GM19328 (cell line): ENCODE data around the gene PFKFB3.
"Not testable (repeated sequence)": the region's sequence is repeated elsewhere in the genome, so short reads cannot be mapped to it uniquely, and the experiment has no call there.

ENCODE experiments used
- ATAC-seq: cut with Tn5 transposase; IDR thresholded peaks from one replicate; pipeline ENCODE4 v1.9.1; 2021; ENCODE audit warnings: mild to moderate bottlenecking, moderate library complexity; ENCODE audit not compliant: unreplicated experiment

Gene PFKFB3

DNA sequence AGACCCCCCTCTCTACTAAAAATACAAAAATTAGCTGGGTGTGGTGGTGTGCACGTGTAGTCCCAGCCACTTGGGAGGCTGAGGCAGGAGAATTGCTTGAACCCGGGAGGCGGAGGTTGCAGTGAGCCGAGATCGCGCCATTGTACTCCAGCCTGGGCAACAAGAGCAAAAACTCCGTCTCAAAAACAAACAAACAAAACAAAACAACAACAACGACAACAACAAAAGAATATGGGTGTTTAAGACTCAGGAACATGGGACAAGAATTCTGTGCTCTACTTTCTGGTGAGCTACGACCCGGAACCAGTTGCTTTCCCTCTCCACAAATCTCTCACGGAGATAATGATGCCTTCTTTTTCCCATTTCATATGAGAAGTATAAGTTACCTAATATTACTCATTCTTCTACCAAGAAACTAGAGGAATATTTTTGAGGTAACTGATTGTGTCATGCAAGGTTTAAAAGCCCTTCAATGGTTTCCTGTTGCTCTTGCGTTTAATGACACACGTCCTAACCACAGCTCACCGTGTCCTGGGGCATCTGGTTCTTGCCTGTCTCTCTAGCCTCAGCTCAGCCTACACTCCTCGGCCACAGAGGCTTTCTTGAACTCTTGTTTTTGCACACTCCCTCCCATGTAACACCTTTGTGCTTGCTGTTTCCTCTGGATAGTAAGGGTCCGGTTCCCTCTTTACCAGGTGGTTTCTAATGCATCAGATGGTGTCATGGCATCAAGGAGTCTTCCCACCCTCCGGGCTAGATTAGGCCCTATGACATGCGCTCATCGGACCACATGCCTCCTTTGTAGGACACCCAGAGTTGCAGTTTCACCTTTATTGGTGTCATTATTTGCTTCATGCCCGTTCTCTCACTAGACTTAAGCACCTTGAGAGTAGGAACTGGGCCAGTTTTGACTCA lies 67.5 kb downstream of the PFKFB3 start:
- ATAC-seq = peak; percentile 69

DNA sequence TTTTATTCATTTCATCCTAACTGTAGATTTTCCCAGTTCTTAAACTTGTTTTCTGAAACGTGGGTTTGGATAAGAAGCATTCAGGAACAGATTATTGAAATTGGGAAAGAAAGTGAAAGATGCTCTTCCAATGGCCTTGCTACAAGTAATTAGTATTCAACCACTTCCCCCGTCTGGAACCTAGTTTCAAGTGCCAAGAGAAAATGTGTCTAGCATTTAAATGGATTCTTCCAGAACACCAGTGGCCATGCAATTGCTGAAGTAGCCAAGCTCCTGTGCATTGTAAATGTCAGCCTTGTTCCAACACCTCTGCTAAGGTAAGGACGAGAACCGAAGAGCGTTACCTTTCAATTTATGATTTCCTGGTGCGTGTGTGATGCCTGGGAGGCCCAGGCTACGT lies 68.2 kb downstream of the PFKFB3 start:
- ATAC-seq = no peak

DNA sequence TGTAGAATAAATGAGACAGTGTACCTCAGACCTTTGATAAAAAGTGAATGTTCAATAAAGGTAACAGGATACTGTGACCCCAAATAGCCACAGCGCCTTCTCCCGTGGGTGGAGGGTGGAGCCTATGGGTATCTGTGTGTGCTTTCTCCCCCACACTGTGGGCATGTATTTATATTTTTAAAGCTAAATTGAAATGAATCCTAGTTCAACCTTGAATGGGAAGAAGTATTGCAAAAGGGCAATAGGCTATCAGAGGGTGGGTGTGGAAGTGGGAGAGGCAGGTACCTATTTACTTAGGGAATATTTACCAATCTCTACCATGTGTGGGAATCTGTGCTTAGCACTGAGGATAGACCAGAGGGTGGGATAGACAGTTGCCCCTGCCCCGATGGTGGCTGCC lies 68.9 kb downstream of the PFKFB3 start:
- ATAC-seq = no peak

DNA sequence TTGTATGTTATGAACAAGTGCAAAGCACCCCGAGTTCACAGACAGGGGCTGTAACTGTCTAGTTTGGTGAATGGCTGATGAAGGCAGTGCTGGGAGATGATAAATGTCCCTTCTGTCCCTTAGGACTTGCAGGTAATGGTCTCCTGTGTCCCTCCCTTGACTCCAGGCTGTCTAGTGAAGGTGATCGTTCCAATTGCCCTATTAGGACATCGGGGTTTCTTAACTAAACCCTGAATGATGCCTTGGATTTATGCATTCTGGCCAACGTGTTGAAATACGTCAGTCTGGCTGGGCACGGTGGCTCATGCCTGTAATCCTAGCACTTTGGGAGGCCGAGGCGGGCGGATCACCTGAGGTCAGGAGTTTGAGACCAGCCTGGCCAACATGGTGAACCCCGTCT lies 69.4 kb downstream of the PFKFB3 start:
- ATAC-seq = no peak

DNA sequence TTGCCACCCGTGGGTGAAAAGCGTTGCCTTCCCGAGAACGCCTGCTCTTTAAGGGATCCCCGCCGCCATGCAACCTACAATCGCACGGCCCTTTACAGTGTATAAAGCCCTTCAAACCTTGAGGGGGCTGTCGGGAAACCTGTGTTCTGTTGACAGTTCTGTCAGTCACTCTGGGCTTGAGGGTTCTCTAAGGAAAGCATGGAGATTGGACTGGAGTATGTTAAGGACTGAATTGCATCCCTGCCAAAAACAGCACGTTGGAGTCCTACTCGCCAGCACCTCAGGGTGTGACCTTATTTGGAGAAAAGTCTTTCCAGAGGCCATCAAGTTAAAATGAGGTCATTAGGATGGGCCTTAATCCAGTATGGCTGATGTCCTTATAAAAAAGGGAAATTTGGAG lies 70.6 kb downstream of the PFKFB3 start:
- no peak for ATAC-seq

DNA sequence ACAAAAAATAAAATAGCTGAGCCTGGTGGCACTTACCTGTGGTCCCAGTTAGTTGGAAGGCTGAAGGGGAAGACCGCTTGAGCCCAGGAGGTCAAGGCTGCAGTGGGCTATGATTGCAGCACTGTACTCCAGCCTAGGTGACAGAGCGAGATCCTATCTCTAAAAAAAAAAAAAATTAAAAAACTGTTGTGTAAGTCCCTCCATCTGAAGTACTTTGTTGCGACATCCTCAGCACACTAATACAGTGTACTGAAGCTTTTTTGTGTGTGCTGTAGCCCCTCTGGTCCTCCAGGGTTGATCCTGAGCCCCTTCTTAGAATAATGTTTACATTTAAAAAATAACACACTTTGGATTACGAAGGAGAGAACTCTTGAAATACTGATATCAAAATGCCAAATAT lies 71.3 kb downstream of the PFKFB3 start:
- ATAC-seq = no peak

DNA sequence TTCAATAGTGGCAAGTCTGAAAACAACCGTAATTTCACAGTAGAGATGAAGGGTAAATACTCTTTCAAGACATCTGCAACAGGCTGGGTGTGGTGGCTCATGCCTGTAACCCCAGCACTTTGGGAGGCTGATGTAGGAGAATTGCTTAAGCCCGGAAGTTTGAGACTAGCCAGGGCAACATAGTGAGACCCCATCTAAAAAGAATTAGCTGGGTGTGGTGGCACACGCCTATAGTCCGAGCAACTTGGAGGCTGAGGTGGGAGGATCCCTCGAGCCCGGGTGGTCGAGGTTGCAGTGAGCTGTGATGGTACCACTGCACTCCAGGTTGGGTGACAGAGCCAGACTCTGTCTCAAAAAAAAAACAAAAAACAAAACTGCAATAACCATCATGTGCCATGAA lies 71.8 kb downstream of the PFKFB3 start:
- no peak for ATAC-seq

DNA sequence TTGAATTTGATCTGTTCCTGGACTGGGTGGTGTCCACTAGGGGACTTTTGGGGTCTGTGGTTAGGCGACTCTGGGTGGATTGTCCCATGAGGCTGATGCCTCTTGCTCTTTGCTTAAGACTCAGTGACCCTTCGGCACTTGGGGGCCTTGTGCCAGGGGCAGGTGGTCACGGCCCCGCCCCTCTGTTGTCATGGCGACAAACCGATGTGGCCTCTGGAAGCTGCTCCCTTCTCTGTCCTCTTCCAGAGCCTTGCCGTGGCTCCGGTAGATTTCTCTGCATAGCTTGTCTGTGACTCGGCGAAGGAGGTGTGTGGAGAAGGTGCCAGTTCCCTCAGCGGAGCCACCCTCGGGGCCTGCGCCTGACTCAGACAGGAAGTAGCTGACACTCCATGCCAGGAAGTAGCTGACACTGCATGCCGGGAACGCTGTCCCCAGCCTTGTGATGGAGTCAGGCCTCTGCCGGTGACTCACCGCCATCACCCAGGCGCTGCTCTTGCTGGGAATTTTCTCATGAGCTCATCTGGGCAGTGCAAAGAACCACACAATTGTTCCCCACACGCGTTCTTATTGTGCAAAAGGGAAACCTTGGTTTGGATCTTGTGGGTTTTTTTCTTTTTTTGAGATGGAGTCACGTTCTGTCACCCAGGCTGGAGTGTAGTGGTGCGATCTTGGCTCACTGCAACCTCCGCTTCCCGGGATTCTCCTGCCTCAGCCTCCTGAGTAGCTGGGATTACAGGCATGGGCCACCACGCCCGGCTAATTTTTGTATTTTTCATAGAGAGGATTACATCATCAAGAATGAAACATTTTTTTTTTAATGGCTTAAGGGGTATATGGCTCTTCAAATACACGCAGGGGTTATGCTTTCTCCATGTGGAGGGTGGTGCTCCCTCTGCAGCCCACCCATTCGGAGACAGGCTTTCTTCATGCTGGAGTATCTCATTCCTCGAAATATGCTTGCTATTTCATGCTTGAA lies 72.6 kb downstream of the PFKFB3 start:
- peak; percentile 70 for ATAC-seq

DNA sequence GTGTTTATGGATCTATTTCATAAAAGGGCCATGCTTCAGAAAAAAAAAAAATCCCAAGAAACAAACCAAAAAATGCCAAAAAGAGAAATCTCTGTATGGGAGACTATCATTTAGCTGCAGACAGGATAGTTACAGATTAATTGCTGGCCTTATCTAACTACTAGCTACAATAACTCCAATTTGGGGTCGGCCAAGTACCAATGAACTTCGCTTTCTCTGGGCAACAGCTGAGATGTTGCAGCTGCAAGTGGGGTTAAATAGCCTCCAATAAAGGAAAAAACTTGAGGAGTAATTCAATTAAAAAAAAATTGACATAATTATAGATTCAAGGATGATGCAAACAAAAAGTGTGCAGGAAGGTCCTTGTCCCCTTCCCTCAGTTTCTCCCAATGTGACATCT lies 73.6 kb downstream of the PFKFB3 start:
- ATAC-seq = no peak

DNA sequence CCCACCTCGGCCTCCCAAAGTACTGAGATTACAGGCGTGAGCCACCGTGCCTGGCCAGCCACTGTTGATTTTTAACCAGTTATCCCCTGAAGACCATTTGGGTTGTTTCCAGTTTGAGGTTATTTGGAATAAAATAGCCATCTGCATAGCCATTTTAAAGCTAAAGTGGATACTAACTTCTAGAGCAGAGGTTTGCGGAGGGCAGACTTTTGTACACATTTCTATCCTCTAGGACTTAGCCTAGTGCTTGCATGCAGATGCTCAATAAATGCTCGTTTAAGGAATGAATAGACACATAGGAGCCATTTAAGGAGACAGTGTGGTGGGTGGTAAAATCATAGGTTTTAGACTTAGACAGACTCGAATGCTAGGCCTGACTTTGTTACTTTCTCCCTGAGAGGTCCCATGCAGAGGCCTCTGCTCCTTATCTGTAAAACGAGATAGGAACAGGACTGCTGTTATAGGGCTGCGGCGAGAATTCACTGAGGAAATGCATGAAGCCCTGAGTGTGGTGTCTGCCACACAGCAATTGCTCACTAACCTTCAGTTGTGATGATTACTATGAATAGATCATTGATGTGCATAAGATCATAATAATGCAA lies 75.9 kb downstream of the PFKFB3 start:
- no peak for ATAC-seq

DNA sequence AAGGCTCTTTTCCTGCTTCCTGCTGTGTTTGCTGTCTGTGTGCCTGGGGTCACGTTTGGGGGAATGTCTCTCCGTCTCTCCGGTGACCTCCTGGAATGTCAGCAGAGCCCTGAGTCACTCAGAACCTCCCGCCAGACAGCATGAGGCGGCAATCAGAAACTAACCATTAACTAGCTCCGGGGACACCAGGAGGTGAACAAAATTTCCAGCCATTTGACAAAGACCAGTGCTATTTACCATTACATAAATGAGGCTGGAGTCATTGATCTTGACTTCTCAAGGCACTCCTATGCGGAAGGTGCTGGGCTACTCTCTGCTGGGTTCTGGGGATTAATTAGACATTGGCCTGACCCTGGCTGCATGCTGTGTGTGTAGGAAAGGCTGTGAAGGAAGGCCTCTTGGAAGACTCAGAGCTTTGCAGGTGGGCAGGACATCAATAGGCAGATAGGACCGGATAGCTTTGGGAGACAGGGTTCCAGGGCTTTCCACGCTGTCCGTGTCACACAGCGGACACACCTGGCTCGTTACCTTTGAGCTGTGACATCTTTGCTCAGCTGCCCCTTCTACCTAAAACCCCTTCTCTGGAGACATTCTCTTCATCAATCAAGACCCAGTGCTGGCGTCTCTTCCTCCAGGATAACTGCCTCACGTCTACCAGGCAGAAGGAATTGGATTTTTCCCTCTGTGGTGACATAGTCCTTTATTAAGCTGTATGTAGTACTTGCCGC lies 77.0 kb downstream of the PFKFB3 start:
- ATAC-seq = no peak

DNA sequence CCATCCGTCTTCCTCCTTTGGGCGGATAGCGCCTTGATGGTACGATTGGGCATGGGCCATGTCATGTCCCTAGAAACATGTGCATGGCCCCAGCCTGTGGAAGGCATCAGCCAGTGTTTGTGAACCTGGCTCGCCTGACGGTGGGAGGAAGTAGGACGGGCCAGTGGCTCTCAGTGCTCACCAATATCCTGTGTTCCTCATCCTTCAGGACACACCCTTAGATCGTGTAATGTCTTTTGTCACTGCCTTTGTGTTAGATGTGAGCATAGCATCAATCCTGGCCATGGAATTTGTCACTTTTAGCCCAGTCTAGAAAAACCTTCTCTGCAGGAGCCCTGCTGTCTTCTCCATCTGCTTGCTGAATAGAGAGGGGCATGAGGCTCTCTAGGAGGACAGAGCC lies 77.6 kb downstream of the PFKFB3 start:
- ATAC-seq = no peak

DNA sequence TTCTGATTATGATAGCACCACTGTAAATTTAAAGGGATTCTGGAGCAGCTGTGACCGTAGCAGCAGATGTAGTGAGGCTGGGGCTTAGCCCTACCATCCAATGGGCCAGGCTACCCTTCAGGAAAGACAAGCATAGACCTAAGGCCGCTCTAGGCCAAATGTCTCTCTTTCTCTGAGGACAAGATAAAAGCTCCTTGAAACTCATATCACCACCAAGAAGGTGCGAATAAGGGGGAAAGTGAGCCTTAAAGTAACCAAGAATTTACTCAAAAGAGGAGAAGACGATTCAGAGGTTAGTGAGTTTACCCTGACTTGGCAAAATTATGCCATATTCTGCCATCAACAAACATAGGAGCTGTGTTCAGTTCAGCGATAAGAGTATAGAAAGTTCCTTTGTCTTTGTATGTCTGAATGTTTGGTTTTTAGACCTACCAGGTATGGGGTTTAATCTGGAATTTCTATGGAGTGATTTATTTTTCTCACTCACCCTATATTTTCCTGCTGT lies 79.8 kb downstream of the PFKFB3 start:
- no peak for ATAC-seq

DNA sequence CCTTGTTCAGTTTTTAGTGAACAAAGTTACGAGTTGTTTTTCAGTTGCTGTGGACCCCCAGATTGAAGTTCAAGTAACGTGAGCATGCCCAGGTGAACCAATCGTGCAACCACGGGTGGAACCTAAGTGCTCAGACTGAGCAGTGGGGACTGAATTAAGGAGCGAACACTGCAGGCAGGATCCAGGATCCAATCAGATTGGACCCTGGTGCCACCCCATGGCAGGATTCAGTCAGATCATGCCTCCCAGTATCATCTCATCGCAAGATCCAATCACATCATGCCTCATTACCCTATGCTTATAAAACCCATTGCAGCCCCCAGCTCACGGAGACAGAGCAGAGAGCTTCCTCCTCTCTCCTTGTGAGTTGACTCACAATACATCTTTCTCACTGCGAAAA lies 80.9 kb downstream of the PFKFB3 start:
- no peak for ATAC-seq

DNA sequence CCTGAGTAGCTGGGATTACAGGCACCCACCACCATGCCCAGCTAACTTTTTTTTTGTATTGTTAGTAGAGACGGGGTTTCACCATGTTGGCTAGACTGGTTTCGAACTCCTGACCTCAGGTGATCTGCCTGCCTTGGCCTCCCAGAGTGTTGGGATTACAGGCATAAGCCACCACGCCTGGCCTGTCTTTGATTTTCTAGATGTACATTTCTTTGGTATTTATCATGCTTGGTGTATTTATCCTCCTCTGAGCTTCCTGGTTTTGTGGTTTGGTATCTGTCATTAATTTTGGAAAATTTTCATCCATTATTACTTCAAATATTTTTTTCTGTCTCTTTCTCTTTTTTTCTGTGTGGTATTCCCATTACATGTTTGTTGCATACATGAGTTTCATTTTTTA lies 87.9 kb downstream of the PFKFB3 start:
- ATAC-seq = not testable (repeated sequence)

DNA sequence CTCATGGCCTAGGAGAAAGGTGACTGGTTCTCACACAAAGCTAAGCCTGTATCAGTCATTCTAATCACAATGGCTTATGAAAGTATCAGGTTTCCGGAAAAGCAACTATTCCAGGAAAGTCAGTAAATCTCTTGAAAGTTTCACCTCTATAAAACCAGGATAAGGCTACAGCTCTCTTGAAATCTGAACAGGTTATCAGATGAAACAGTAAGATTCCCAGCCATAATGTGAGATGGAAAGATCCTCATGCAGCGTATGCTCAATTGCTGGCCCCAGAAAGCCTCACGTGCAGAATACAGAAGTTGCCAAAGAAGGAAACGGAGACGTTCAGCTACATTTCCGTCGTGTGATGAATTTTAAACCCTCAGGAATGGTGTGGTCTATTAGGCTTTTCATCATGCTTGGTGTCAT lies 90.0 kb downstream of the PFKFB3 start:
- no peak for ATAC-seq

DNA sequence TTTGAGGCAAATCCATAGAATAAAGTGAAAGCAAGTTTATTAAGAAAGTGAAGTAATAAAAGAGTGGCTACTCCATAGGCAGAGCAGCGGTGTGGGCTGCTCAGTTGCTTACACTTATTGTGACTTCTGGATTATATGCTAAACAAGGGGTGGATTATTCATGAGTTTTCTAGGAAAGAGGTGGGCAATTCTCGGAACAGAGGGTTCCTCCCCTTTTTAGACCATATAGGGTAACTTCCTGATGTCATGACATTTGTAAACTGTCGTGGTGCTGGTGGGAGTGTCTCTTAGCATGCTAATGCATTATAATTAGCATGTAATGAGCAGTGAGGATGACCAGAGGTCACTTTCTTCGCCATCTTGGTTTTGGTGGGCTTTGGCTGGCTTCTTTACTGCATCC lies 93.7 kb downstream of the PFKFB3 start:
- ATAC-seq = not testable (repeated sequence)

DNA sequence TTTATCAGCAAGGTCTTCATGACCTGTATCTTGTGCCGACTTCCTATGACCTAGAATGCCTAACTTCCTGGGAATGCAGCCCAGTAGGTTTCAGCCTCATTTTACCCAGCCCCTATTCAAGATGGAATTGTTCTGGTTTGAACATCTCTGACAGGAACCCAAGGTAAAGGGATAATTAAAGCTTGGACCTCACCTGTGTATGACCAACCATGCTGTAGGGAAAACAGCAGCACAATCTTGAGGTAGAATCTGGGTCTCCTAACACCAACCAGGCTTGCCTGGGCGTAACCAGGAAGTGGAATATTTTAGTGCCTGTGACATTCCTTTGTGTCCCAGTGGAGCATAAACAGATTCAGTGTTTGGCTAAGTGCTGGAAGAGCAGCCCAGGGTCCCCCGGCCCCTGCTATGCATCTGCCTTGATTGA lies 94.1 kb downstream of the PFKFB3 start:
- no peak for ATAC-seq

DNA sequence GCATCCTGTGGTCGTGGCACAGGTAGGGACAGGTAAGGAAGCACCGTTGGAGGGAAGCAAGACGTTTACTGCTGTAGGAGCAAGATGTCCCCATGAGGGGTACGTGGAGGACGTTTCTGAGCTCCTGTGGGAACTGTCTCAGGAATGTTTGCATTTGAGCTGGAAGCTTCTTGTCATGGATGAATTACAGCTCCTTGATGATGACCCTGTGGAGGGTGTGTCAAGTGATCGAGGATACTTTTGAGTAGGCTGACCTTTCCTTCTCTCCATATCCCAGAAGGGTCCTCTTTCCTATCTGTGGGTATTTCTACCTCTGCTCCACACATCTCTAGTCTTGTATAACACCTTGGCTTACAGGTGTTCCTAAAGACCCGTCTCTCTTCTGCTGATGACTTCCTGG lies 94.8 kb downstream of the PFKFB3 start:
- ATAC-seq = no peak

DNA sequence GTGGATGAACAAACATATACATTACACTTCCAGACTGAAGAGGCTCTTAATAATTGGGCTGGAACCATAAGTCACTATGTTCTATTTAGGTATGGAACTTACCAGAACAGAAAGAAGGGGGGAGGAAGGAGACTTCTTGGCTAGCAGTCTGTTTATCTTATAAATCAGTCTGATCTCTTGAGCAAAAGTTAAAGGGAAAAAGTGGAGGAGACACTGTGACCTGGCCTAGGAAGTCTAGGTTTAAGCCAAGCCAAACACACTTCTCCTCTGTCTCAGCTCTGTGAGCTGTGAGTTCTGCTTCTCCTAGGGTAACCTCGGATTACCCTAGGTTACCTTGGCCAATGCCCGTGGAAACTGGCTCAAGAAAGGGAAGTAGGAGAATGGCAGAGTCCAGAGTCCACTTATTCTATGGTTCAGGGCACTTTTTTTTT lies 95.2 kb downstream of the PFKFB3 start:
- no peak for ATAC-seq
